WTC11 (cell line): ENCODE measurements around the gene TMEM184A. TPM values are rescaled to one million over a fixed set of nuclear protein-coding genes. Genes with fewer than 3 reads are reported as not detected.
A peak's percentile ranks its signal among the peaks of the same experiment; 100 is the strongest.

Source experiments
- ATAC-seq: fragments of 200-7000 bp; cut with Tn5 transposase; 2 replicates; pipeline ENCODE4 v1.10.0; 2021; ENCODE audit warnings: mild to moderate bottlenecking, moderate library complexity
- CTCF ChIA-PET: fragments of 300-600 bp; sonication (Branson Sonifier 250); formaldehyde crosslinking; loops from one replicate; lab custom pipeline; 2021; ENCODE audit warnings: antibody characterized with exemption; lab: Charles Lee
- POLR2A ChIA-PET: fragments of 350-600 bp; sonication (Branson Sonifier 250); formaldehyde crosslinking; loops from one replicate; lab custom pipeline; 2021; ENCODE audit warnings: antibody characterized with exemption; lab: Charles Lee
- DNase-seq: peaks from one replicate; pipeline ENCODE4 v3.0.0; 2021; ENCODE audit warnings: low spot score
- H3K27ac Mint-ChIP-seq: 2 replicates; pipeline ENCODE4 v1.8.0; 2021; ENCODE audit warnings: mixed read lengths
- H3K27me3 Mint-ChIP-seq: 2 replicates; pipeline ENCODE4 v1.8.0; 2021; ENCODE audit warnings: low read depth, mild to moderate bottlenecking, moderate library complexity, mixed read lengths
- H3K36me3 Mint-ChIP-seq: 2 replicates; pipeline ENCODE4 v1.8.0; 2021; ENCODE audit warnings: mixed read lengths
- H3K4me1 Mint-ChIP-seq: 2 replicates; pipeline ENCODE4 v1.8.0; 2022; ENCODE audit warnings: mixed read lengths
- H3K4me3 Mint-ChIP-seq: 2 replicates; pipeline ENCODE4 v1.8.0; 2021; ENCODE audit warnings: mild to moderate bottlenecking, moderate library complexity, mixed read lengths
- H3K9me3 Mint-ChIP-seq: 2 replicates; pipeline ENCODE4 v1.8.0; 2021; ENCODE audit warnings: mixed read lengths
- ATF6 ChIP-seq: sonication (generic); formaldehyde crosslinking; IDR thresholded peaks from 2 replicates; pipeline ENCODE4 v1.8.1; 2023; ENCODE audit warnings: mild to moderate bottlenecking, missing genetic modification reagents
- CREB1 ChIP-seq: sonication (generic); formaldehyde crosslinking; IDR thresholded peaks from 2 replicates; pipeline ENCODE4 v1.8.0; 2023; ENCODE audit warnings: mild to moderate bottlenecking, missing genetic modification reagents
- ERG ChIP-seq: fragments of 250-450 bp; sonication (Bioruptor Pico); IDR thresholded peaks from 2 replicates; pipeline ENCODE4 v1.8.0; 2021; ENCODE audit warnings: mild to moderate bottlenecking
- ETV6 ChIP-seq: sonication (generic); formaldehyde crosslinking; IDR thresholded peaks from 2 replicates; pipeline ENCODE4 v1.8.1; 2022; ENCODE audit warnings: mild to moderate bottlenecking, missing genetic modification reagents
- GTF2I ChIP-seq: fragments of 250-450 bp; sonication (Bioruptor Pico); conservative IDR thresholded peaks from 2 replicates; pipeline ENCODE4 v1.4.0; 2021; ENCODE audit warnings: mild to moderate bottlenecking
- IRF1 ChIP-seq: sonication (generic); formaldehyde crosslinking; IDR thresholded peaks from 2 replicates; pipeline ENCODE4 v1.8.0; 2023; ENCODE audit warnings: missing genetic modification reagents
- KAT7 ChIP-seq: sonication (generic); formaldehyde crosslinking; IDR thresholded peaks from 2 replicates; pipeline ENCODE4 v1.8.1; 2023; ENCODE audit warnings: missing genetic modification reagents, mild to moderate bottlenecking, borderline replicate concordance
- MAX ChIP-seq: sonication (generic); formaldehyde crosslinking; IDR thresholded peaks from 2 replicates; pipeline ENCODE4 v1.8.0; 2022; ENCODE audit warnings: mild to moderate bottlenecking, missing genetic modification reagents
- SMAD3 ChIP-seq: sonication (generic); formaldehyde crosslinking; IDR thresholded peaks from 2 replicates; pipeline ENCODE4 v1.8.0; 2022; ENCODE audit warnings: missing genetic modification reagents, mild to moderate bottlenecking, borderline replicate concordance
- STAT6 ChIP-seq: sonication (generic); formaldehyde crosslinking; conservative IDR thresholded peaks from 2 replicates; pipeline ENCODE4 v1.8.1; 2023; ENCODE audit warnings: mild to moderate bottlenecking, low read depth, missing genetic modification reagents, moderate library complexity
- TEAD1 ChIP-seq: sonication (generic); formaldehyde crosslinking; IDR thresholded peaks from 2 replicates; pipeline ENCODE4 v1.8.0; 2022; ENCODE audit warnings: mild to moderate bottlenecking, missing genetic modification reagents
- TEAD4 ChIP-seq: sonication (generic); formaldehyde crosslinking; IDR thresholded peaks from 2 replicates; pipeline ENCODE4 v1.8.0; 2022; ENCODE audit warnings: mild to moderate bottlenecking, missing genetic modification reagents
- USF1 ChIP-seq: sonication (generic); formaldehyde crosslinking; IDR thresholded peaks from 2 replicates; pipeline ENCODE4 v1.8.0; 2022; ENCODE audit warnings: mild to moderate bottlenecking, missing genetic modification reagents
- USF2 ChIP-seq: sonication (generic); formaldehyde crosslinking; IDR thresholded peaks from 2 replicates; pipeline ENCODE4 v1.8.1; 2023; ENCODE audit warnings: mild to moderate bottlenecking, missing genetic modification reagents, moderate library complexity
- ZNF121 ChIP-seq: sonication (generic); formaldehyde crosslinking; IDR thresholded peaks from 2 replicates; pipeline ENCODE4 v1.8.0; 2023; ENCODE audit warnings: missing genetic modification reagents
- ZNF281 ChIP-seq: sonication (generic); formaldehyde crosslinking; IDR thresholded peaks from 2 replicates; pipeline ENCODE4 v1.8.0; 2023; ENCODE audit warnings: mild to moderate bottlenecking, missing genetic modification reagents
- ZNF423 ChIP-seq: fragments of 250-450 bp; sonication (Bioruptor Pico); IDR thresholded peaks from 2 replicates; pipeline ENCODE4 v2.1.2; 2022; ENCODE audit warnings: mild to moderate bottlenecking, moderate library complexity
- ZNF512 ChIP-seq: sonication (generic); formaldehyde crosslinking; IDR thresholded peaks from 2 replicates; pipeline ENCODE4 v1.8.1; 2022; ENCODE audit warnings: missing genetic modification reagents, borderline replicate concordance
- ZNF671 ChIP-seq: fragments of 250-450 bp; sonication (Bioruptor Pico); IDR thresholded peaks from 2 replicates; pipeline ENCODE4 v1.8.0; 2021; ENCODE audit warnings: mild to moderate bottlenecking
- ZSCAN18 ChIP-seq: fragments of 250-450 bp; sonication (Bioruptor Pico); IDR thresholded peaks from 2 replicates; pipeline ENCODE4 v2.1.2; 2022; ENCODE audit warnings: mild to moderate bottlenecking, moderate library complexity
- total RNA-seq: library from RNA; stranded (reverse); gene quantifications from 3 replicates; pipeline ENCODE4 v1.2.3, GENCODE V29; 2021

The TMEM184A gene
- total RNA-seq, 1 experiment from 2014 or later = 1.4 TPM

GRCh38 chr7:1576521-1577253, 20.7 kb upstream of the TMEM184A start:
- CTCF ChIA-PET = interaction anchor here (1.0 to 1.3 kb wide), 2 partner anchors 103 to 547 kb away, joined by 3 to 6 read pairs; no protein-coding TSS in a partner anchor

More at GRCh38 chr7:1576521-1577253, 20.7 kb upstream of the TMEM184A start:
- peaks cover 12% of the 10 kb centered on the region for H3K36me3 Mint-ChIP-seq
- peaks cover 15% of the 10 kb centered on the region for H3K9me3 Mint-ChIP-seq
- H3K27me3 Mint-ChIP-seq = no peaks in the 10 kb centered on the region
- H3K27ac Mint-ChIP-seq = peak overlapping the region; percentile 81
- no peak overlapping the region for H3K4me3 Mint-ChIP-seq
- H3K4me1 Mint-ChIP-seq = peaks cover 43% of the 10 kb centered on the region
- DNase-seq = peak; percentile 54
- POLR2A ChIA-PET = no interaction called here
- TF ChIP-seq KAT7 (no peak), ZNF512 (no peak), ZNF423 (peak; percentile 70; the same call in 1 of the 2 replicates), ETV6 (CRISPR knock-in tag) (peak; percentile 35), TEAD1 (CRISPR knock-in tag) (peak; percentile 61; the same call in 1 of the 2 replicates), STAT6 (CRISPR knock-in tag) (no peak), TEAD4 (CRISPR knock-in tag) (0 out of 2 replicates have a peak, but pooled peaks have one; percentile 21), ATF6 (CRISPR knock-in tag) (no peak), ZNF281 (CRISPR knock-in tag) (peak; percentile 69; the same call in 1 of the 2 replicates), USF1 (CRISPR knock-in tag) (peak; percentile 46; the same call in 1 of the 2 replicates), CREB1 (CRISPR knock-in tag) (0 out of 2 replicates have a peak, but pooled peaks have one; percentile 10), IRF1 (CRISPR knock-in tag) (0 out of 2 replicates have a peak, but pooled peaks have one; percentile 34), USF2 (peak; percentile 26; the same call in 1 of the 2 replicates), SMAD3 (CRISPR knock-in tag) (0 out of 2 replicates have a peak, but pooled peaks have one; percentile 55), ZNF671 (CRISPR knock-in tag) (no peak), GTF2I (CRISPR knock-in tag) (peak; percentile 97), MAX (CRISPR knock-in tag) (peak; percentile 46; the same call in 1 of the 2 replicates), ZNF121 (CRISPR knock-in tag) (peak; percentile 100), ZSCAN18 (CRISPR knock-in tag) (peak; percentile 11; the same call in 1 of the 2 replicates), ERG (CRISPR knock-in tag) (0 out of 2 replicates have a peak, but pooled peaks have one; percentile 47)
- peak; percentile 67 for ATAC-seq
